Panc1 (cell line): ENCODE measurements around the gene COPS4.

Experiments used
- POLR2AphosphoS5 ChIP-seq: IDR thresholded peaks from 2 replicates; pipeline ENCODE4 v1.6.1; 2012; ENCODE audit warnings: mild to moderate bottlenecking, low read depth, low read length, moderate library complexity
- SIN3A ChIP-seq: IDR thresholded peaks from 2 replicates; pipeline ENCODE4 v1.6.1; 2012; ENCODE audit warnings: low read depth, mild to moderate bottlenecking, low read length, moderate library complexity, borderline replicate concordance; ENCODE audit not compliant: insufficient read depth
- TCF7L2 ChIP-seq: IDR thresholded peaks from 2 replicates; pipeline ENCODE4 v1.6.1; 2011; ENCODE audit warnings: mild to moderate bottlenecking, low read depth, low read length, inconsistent platforms
- TF ChIP-seq, protein P1 (sequence below): fragments of 450-650 bp; IDR thresholded peaks from 2 replicates; pipeline ENCODE4 v1.5.1; 2017; ENCODE audit warnings: mild to moderate bottlenecking

DNA sequence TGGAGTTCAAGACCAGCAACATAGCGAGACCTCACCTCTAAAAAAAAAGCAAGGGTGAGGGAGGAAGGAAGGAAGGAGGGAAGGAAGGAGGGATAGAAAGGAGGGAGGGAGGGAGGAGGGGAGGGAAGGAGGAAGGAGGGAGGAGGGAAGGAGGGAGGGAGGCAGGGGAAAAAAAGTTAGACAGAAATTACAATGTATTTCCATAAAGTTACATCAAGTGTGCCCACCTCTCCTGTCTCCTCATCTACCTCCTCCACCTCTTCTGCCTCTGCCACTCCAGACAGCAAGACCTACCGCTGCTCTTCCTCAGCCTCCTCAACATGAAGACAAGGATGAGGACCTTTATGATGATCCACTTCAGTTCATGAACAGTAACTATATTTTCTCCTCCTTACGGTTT, 32.7 kb upstream of the COPS4 start:
- TF ChIP-seq, protein P1, sequence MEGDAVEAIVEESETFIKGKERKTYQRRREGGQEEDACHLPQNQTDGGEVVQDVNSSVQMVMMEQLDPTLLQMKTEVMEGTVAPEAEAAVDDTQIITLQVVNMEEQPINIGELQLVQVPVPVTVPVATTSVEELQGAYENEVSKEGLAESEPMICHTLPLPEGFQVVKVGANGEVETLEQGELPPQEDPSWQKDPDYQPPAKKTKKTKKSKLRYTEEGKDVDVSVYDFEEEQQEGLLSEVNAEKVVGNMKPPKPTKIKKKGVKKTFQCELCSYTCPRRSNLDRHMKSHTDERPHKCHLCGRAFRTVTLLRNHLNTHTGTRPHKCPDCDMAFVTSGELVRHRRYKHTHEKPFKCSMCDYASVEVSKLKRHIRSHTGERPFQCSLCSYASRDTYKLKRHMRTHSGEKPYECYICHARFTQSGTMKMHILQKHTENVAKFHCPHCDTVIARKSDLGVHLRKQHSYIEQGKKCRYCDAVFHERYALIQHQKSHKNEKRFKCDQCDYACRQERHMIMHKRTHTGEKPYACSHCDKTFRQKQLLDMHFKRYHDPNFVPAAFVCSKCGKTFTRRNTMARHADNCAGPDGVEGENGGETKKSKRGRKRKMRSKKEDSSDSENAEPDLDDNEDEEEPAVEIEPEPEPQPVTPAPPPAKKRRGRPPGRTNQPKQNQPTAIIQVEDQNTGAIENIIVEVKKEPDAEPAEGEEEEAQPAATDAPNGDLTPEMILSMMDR: no peak
- TF ChIP-seq POLR2AphosphoS5: no peak
- TF ChIP-seq SIN3A: no peak
- no peak for TF ChIP-seq TCF7L2
